Pancreas (tissue), 10 donors: Measurements from ENCODE around the gene NCS1. TPM values are rescaled to one million over a fixed set of nuclear protein-coding genes. Genes with fewer than 3 reads are reported as not detected.

ENCODE experiments used
- ATAC-seq, 4 donors: fragments of 200-7000 bp; cut with Tn5 transposase; one replicate each; pipeline versions ENCODE4 v1.8.0 to v1.9.1; 2020; ENCODE audit warnings: mild to moderate bottlenecking in 4 of 4, moderate library complexity in 4 of 4
- DNase-seq, 6 donors: peaks; one replicate each; pipeline ENCODE4 v3.0.0-alpha.2; 2020
- FAIRE-seq: peaks from 2 replicates; lab custom pipeline; 2012; peaks lifted over from hg19 to GRCh38; lab: Jason Lieb, UNC
- H3K27ac ChIP-seq, 4 donors: fragments of 200-600 bp; sonication (generic); 1 replicate in 3 of 4; 2 replicates in 1 of 4; pipeline versions ENCODE4 v1.5.0 to v1.8.0; 2020
- H3K27me3 ChIP-seq, 4 donors: fragments of 200-600 bp; one replicate each; pipeline ENCODE4 v1.8.0; 2021
- H3K36me3 ChIP-seq, 3 donors: fragments of 200-600 bp; sonication (generic) in 1 of 3; one replicate each; pipeline versions ENCODE4 v1.5.0 to v1.8.0; 2020 to 2021
- H3K4me1 ChIP-seq, 3 donors: fragments of 200-600 bp; one replicate each; pipeline ENCODE4 v1.8.0; 2021
- H3K4me3 ChIP-seq, 4 donors: fragments of 200-600 bp; sonication (generic) in 2 of 4; one replicate each; pipeline versions ENCODE4 v1.5.0 to v1.8.0; 2020 to 2021
- H3K9me3 ChIP-seq, 4 donors: fragments of 200-600 bp; one replicate each; pipeline ENCODE4 v1.8.0; 2021
- WGBS, 2 donors: extraction: QIAGEN DNeasy Blood & Tissue Kit; methylation state at CpG; one replicate each; pipeline ENCODE4 v1.1.7; 2013; 5-methylcytosine and 5-hydroxymethylcytosine counted together
- intact Hi-C, 3 donors: fragments of 100-400 bp; cut with DNase I; formaldehyde crosslinking; loops; one replicate each; pipeline versions ENCODE4 v1.11.1 to v1.14.2; 2022
- polyA plus RNA-seq, 2 donors: library from polyadenylated mRNA; stranded (reverse); fragments of 200-250 nt; gene quantifications; one replicate each; pipeline ENCODE4 v1.2.3, GENCODE V29; 2013
- total RNA-seq, 6 donors: library from RNA; stranded (reverse); fragmentation: NEBNext Ultra II Directional in 4 of 6; extraction: Animal tissue kit (Norgen Biotek cat#: 25700) in 4 of 6; gene quantifications; one replicate each; pipeline versions ENCODE4 v1.2.1 to v1.2.4, GENCODE V29; 2021 to 2023
- TF ChIP-seq, protein P1 (sequence below), 4 donors: fragments of 200-600 bp; sonication (generic) in 3 of 4; IDR thresholded peaks; one replicate each; pipeline versions ENCODE4 v1.5.0 to v1.8.0; 2021; ENCODE audit warnings: antibody characterized with exemption in 4 of 4
- donor health status: healthy with polysubstance abuse.
- donor health status: DM: no; HTN: no; CAD: no; lungs with moderate emphysema.
- donor health status: DM: no; HTN: no; CAD: no.
- donor health status: control.
- donor health status: control.
- donor health status: Bipolar disorder and iron deficiency.
- donor health status: DM: yes; HTN: yes; CAD: no.
- donor health status: DM: no; HTN: no; CAD: no.
- donor health status: DM: no; HTN: no; CAD: no.
- donor health status: DM: yes; HTN: yes; CAD: no.

Gene NCS1
- total and polyA plus RNA-seq, 8 donors: 3.0 to 8.6 (median 4.9) TPM

DNA sequence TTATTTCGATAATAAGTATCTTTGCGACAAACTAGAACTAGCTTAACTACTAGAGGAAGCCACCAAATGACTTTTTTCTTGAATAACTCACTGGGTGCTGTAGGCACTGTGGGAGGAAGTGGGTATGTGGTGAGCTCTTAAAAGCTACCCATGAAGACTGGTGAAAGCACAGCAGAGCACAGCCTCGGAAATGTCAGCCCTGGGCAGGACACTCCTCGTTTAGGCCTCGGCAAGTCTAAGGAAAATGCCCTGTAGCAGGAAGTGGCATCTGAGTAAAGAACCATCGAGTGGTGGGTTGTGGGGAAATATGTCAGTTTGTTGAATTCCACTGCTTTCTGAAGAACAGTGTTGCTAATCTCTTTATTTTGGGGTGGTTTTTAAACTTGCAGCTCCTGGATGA, 44.0 kb upstream of the NCS1 start:
- FAIRE-seq: no peak
- H3K36me3 ChIP-seq: peaks cover 0 to 31% (median 6%) of the 10 kb centered on the region in 3 donors
- no peak for DNase-seq
- no peaks in the 10 kb centered on the region for H3K4me1 ChIP-seq
- peak in 3 of 4 donors; percentile 51 to 73 (median 65) for ATAC-seq
- intact Hi-C loops: no loop called here
- TF ChIP-seq, protein P1, sequence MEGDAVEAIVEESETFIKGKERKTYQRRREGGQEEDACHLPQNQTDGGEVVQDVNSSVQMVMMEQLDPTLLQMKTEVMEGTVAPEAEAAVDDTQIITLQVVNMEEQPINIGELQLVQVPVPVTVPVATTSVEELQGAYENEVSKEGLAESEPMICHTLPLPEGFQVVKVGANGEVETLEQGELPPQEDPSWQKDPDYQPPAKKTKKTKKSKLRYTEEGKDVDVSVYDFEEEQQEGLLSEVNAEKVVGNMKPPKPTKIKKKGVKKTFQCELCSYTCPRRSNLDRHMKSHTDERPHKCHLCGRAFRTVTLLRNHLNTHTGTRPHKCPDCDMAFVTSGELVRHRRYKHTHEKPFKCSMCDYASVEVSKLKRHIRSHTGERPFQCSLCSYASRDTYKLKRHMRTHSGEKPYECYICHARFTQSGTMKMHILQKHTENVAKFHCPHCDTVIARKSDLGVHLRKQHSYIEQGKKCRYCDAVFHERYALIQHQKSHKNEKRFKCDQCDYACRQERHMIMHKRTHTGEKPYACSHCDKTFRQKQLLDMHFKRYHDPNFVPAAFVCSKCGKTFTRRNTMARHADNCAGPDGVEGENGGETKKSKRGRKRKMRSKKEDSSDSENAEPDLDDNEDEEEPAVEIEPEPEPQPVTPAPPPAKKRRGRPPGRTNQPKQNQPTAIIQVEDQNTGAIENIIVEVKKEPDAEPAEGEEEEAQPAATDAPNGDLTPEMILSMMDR (IDR thresholded peaks at IDR 0.05): no peak
- peak overlapping the region in 3 of 4 donors; percentile 3 to 67 (median 59) for H3K27ac ChIP-seq
- H3K27me3 ChIP-seq: no peaks in the 10 kb centered on the region
- H3K9me3 ChIP-seq: no peaks in the 10 kb centered on the region
- 86 to 88% methylated on average over 6 of the region's 6 CpGs for whole genome bisulfite sequencing, 2 donors
- H3K4me3 ChIP-seq: no peak overlapping the region

DNA sequence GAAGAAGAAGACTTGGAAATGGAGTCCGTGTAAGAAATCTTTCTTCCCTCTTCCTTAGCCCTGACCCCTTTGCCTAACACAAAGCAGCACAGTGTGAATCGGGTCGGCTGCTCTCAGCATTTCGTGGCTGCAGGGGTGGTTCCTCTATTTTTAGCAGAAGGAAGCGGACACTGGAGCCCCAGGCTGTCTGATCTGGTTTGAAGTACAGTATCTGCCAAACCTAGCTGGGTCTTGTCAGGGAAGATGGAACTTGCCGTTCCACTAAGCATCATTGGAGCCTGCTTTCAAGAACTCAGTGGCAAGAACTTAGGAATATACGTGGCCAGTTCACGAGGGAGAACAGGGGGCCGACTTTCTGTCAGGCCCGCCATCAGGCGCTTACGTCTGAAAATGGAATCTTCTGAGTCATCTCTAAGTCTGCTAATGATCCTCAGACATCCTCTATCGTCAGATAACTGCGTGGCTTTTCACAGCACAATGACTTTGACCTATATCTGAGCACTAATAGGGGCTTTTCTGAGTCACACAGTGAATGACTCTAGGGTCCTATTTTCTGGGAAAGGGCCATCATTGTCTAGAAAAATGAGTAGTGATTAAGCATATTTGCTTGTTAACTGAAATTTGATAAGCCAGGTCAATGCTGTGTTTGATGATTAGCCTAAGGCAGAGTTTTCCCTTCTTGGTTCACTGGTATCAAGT, 43.3 kb upstream of the NCS1 start:
- no peak overlapping the region for H3K4me3 ChIP-seq
- H3K27me3 ChIP-seq: no peaks in the 10 kb centered on the region
- peak overlapping the region in 3 of 4 donors; percentile 3 to 67 (median 59) for H3K27ac ChIP-seq
- TF ChIP-seq, protein P1 (IDR thresholded peaks at IDR 0.05): no peak
- peaks cover 0 to 31% (median 6%) of the 10 kb centered on the region in 3 donors for H3K36me3 ChIP-seq
- FAIRE-seq (no peak), ATAC-seq (peak in 3 of 4 donors; percentile 34 to 85 (median 77)), DNase-seq (peak in 1 of 6 donors; percentile 48)
- WGBS, 2 donors: 83 to 85% methylated on average over 14 of the region's 14 CpGs
- H3K9me3 ChIP-seq: no peaks in the 10 kb centered on the region
- H3K4me1 ChIP-seq: no peaks in the 10 kb centered on the region
- intact Hi-C loops: no loop called here

DNA sequence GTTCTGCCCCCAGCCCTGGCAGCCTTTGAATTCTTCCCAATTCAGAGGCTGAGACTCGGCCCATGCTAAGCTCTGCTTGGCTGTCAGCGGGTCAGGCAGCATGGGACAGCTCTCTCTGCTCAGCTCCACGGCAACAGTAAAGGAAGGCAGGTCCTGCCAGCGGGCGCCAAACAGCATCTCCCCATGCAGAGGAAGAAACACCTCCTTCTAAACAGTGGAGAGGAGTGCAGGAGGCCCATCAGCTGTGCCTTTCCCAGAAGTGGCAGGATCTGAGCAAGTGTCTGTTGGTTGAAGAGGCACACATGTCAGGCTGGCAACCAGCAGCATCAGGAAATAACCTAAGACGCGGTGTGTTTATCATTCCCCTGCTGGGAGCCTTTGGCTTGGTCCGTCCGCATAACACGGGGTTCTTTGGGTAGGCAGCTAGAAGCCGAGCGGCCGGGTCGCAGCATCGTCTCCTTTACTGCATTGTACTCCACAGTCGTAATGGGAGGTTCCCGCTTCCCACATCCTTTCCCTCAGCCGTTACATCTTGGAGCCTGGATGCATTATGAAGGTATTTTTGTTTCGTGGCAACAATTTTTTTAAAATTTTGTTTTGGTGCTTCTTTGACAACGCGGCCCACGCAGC, 42.7 kb upstream of the NCS1 start:
- Histone ChIP-seq H3K36me3 (peaks cover 0 to 31% (median 6%) of the 10 kb centered on the region in 3 donors), H3K27ac (peak overlapping the region in 2 of 4 donors; percentile 59 to 67), H3K4me3 (no peak overlapping the region), H3K9me3 (no peaks in the 10 kb centered on the region), H3K4me1 (no peaks in the 10 kb centered on the region), H3K27me3 (no peaks in the 10 kb centered on the region)
- TF ChIP-seq, protein P1 (IDR thresholded peaks at IDR 0.05): no peak
- FAIRE-seq (no peak), DNase-seq (no peak), ATAC-seq (no peak)
- 92 to 94% methylated on average over 22 of the region's 22 CpGs for WGBS, 2 donors
- intact Hi-C loops: no loop called here

DNA sequence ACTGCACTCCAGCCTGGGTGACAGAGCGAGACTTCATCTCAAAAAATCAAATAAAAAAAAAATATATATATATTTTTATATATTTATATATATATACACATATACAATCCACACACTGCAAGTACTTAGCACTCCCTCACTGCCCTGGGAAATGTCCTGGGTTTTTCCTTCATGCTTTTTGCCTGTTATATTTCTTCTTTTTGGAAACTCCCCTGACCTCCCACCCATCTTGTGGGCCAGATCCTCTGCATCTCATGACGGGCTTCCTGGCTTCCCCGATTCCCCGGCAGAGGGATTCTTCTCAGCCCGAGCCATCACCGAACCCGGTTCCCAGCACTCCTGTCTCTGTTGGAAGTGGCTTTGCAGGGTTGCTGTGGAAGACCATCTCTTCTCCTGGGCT, 39.5 kb upstream of the NCS1 start:
- no peaks in the 10 kb centered on the region for H3K4me1 ChIP-seq
- no peak overlapping the region for H3K4me3 ChIP-seq
- no peak for FAIRE-seq
- no peak overlapping the region for H3K27ac ChIP-seq
- no peak for ATAC-seq
- intact Hi-C loops: no loop called here
- DNase-seq: no peak
- H3K9me3 ChIP-seq: no peaks in the 10 kb centered on the region
- peaks cover 0 to 21% (median 6%) of the 10 kb centered on the region in 3 donors for H3K36me3 ChIP-seq
- TF ChIP-seq, protein P1 (IDR thresholded peaks at IDR 0.05): no peak
- 93 to 97% methylated on average over 7 of the region's 7 CpGs for WGBS, 2 donors
- H3K27me3 ChIP-seq: no peaks in the 10 kb centered on the region
